NOMO-1 treated with DMSO at 0.1 percent for 48 hours (cell line): ENCODE data around the gene PFN3.

ENCODE experiments used
- DNase-seq: peaks from one replicate; lab custom pipeline; 2025; ENCODE audit not compliant: unreplicated experiment; lab: John Stamatoyannopoulos, UW

Gene PFN3

DNA sequence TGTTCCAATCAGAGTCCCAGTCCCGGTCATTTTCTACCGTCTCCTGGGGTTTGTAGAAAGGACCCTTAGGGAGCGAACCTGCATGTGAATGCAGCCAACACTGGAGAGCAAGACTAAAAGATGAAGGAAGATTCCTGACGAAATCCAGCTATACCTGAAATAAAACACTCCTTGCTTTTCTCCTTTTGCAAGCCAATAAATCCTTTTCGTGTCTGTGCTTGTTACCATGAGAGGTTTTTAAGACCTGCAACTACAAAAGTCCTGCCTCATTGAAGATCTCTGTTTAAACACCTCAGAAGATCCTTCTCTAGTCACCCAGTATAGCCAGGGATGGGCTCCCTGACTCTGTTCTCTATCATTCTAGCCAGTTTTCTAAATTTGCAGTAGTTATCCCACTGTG, 26.2 kb downstream of the PFN3 start:
- no peak for DNase-seq

DNA sequence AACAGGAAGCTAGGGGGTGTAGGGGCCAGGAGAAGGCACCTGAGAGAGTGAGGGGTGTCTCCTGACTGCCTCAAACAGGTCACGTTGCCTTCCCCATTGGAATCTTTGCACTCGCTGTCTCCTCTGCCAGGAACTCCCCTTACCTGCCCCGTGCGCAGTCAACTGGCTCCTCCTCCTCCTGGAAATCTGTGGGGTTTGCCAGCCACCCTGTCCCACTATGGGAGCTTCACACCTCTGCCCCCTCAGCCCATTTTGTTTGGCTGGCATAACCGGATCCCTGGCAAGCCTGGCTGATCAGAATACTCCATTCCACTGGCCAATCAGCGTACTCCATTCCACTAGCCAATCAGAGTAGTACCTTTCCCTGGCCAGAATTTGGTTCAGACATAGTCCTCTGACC, 26.7 kb downstream of the PFN3 start:
- DNase-seq: no peak

GRCh38 chr5:177372910-177373309, 27.6 kb downstream of the PFN3 start:
- DNase-seq: no peak

- no peak for DNase-seq
Measured at GRCh38 chr5:177372034-177372896, 28.2 kb downstream of the PFN3 start.

- DNase-seq: no peak
Measured at GRCh38 chr5:177371120-177372033, 29.1 kb downstream of the PFN3 start.

DNA sequence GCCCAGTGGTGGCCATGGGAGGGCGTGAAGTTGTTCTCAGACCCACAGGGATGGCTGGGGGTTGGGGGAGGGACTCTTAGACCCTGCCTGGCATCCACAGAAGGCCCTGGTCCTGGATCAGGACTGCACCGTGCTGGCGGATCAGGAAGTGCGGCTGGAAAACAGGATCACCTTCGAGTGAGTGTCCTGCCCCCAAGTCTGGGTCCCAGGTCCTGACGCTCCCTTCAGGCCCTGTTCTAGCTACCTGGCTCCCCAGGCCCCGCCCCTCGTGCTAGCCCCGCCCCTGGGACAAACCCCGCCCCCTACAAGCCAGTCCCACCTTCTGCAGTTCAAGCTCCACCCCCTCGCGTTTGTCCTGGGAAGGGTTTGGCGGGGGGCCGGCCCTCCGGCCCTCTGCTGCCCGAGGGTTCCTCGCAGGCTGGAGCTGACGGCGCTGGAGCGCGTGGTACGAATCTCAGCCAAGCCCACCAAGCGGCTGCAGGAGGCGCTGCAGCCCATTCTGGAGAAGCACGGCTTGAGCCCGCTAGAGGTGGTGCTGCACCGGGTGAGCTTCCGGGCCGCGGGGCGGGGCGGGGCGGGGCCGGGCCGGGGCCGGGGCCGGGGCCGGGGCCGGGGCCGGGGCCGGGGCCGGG, 29.9 kb downstream of the PFN3 start:
- DNase-seq: no peak

GRCh38 chr5:177369645-177370440, 30.6 kb downstream of the PFN3 start:
- no peak for DNase-seq

- no peak for DNase-seq
Measured at GRCh38 chr5:177368869-177369644, 31.4 kb downstream of the PFN3 start.

DNA sequence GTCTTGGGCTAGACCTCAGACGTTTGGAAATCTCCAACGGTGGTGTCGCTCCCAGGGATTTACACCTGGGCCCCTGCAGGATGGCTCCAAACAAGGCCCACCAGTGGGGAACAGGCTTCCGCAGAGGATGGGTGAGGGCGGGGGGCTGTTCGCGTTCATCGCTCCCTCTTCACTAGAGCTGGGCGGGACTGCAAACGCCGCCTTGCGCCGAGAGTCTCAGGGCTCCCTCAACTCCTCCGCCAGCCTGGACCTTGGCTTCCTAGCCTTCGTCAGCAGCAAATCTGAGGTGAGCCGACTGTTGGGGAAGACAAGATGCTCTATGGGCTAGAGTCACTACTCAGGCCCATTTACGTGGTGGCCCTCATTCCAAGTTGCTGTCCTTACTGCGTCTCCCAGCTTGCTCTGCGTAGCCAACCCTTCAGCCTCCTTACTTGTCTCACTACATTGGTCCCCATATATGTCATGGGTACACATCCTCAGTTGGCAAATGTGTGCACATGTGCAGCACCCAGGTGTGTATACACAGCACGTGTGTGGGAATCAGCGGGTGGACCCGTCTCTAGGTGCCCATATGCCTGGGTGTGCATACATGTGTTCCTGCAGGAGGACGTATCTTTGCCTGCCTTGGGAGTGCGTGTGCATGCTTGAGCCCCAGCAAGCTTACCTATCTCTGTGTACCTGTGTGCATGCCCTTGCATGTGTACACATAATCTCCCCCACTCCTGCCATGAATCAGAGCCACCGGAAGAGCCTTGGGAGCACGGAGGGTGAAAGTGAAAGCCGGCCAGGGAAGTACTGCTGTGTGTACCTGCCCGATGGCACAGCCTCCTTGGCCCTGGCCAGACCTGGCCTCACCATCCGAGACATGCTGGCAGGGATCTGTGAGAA, 32.2 kb downstream of the PFN3 start:
- no peak for DNase-seq

DNA sequence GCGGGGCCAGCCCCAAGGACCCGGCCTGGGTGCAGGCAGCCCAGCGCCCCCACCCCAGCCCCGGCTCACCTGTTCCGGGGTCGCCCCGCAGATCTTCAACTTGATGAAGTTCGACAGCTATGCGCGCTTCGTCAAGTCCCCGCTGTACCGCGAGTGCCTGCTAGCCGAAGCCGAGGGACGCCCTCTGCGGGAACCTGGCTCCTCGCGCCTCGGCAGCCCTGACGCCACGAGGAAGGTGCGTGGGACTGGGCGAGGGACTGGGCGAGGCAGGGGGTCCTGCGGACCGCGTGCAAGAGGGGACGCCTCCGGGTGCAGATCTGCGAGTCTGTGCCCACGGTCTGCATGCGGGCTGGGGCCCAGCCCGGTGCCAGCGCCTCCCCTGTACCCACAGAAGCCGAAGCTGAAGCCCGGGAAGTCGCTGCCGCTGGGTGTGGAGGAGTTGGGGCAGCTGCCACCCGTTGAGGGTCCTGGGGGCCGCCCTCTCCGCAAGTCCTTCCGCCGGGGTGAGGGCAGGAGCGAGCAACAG, 33.1 kb downstream of the PFN3 start:
- no peak for DNase-seq

DNA sequence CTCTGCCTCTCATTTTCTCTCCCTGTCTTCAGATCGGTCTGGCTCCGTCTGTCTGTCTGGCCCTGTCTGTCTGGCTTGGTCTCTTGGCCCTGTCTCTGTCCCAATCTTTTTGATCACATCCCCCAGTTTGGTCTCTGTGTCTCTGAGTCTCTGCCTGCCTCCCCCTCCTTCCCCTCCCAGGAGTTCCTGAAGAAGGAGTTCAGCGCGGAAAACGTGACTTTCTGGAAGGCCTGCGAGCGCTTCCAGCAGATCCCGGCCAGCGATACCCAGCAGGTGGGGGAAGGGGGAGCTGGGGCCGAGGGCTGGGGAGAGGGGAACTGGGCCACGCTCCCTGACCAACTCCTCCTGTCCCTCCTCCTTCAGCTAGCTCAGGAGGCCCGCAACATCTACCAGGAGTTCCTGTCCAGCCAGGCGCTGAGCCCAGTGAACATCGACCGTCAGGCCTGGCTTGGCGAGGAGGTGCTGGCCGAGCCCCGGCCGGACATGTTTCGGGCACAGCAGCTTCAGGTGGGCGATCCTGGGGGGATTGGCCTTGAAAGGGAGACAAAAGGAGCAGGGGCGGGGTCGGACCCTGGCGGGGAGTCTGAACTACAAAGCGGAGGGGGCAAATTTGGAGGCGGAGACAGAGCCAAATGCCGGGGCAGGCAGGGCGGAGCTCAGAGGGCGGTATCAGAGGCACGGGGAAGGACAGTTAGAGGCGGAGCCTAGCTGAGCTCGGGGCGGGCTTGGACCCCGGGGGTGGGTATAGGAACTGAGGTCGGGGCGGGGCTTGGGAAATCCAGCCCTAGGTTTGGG, 33.7 kb downstream of the PFN3 start:
- no peak for DNase-seq

GRCh38 chr5:177365845-177366527, 34.5 kb downstream of the PFN3 start:
- DNase-seq: no peak

GRCh38 chr5:177364159-177364962, 36.1 kb downstream of the PFN3 start:
- no peak for DNase-seq

- no peak for DNase-seq
Measured at GRCh38 chr5:177363565-177363964, 36.9 kb downstream of the PFN3 start.

DNA sequence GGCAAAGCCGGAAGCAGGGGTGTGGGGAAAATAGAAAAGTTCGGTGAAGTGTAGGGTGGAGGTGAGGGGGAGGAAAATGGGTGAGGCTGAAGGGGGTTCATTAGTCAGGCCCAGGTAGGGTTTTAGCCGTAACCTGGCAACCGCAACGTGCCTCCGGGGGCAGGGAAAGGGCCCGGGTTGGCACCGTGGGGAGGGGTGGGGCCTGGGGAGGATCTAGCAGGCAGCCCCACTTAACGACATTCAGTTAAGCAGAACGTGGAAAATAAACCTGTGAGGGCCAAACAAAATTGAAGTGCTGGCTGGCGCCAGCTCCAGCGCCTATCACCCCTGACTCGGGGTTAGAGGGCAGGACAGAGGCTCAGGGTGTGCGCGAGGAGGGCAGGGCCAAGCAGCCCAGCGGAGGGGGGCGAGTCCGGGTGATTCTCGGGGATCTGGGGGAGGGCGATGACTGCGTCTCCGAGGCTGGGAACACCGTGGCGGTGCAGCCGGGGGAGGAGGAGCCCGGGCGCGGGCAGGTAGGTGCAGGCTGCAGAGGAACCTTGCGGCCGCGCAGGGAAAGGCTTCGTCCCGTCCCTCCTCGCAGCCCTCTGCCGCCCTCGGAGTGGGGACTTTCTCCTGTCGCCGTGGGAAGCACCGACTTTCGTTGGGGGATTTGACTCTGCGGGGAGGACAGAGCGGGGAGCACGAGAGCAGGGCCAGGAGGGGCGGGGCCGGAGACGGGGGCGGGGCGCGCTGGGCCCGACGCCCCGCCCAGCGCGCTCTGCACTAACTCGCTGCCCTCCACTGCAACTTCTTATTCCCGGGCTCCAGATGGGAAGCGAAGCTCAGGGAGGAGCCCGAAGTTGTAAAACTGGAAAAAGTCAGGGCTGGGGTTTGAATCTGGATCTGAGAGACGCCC, 37.6 kb downstream of the PFN3 start:
- no peak for DNase-seq

DNA sequence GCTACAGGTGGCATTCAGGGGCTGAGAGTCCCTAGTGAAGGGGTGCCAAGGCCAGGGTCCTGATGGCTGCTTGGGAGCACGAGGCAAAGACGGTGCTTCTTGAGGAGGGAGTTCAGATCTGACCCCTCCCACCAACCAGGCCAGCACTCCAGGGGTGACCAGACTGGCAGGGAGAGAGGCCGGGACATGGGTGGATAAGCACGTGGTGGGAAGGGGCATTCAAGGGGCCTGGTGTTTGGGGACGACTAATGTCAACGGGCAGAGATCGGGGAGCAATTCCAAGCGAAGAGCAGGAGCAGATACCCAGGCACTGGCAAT, 38.2 kb downstream of the PFN3 start:
- no peak for DNase-seq
